MM.1S (cell line): Measurements from ENCODE around the gene SRPK2.

Experiments used
- DNase-seq: peaks from one replicate; pipeline ENCODE4 v3.0.0-alpha.2; 2015
- H2AFZ ChIP-seq: fragments of 300-600 bp; sonication (generic); 2 replicates; pipeline ENCODE4 v1.6.0; 2016; ENCODE audit warnings: antibody characterized with exemption, low read length
- H3F3A ChIP-seq: fragments of 300-600 bp; sonication (generic); 2 replicates; pipeline ENCODE4 v1.6.1; 2016; ENCODE audit warnings: mild to moderate bottlenecking, antibody characterized with exemption, low read length, moderate library complexity, mixed read lengths; ENCODE audit not compliant: insufficient read depth
- H3K27ac ChIP-seq: fragments of 300-600 bp; sonication (generic); 2 replicates; pipeline ENCODE4 v1.5.1; 2016; ENCODE audit warnings: mild to moderate bottlenecking, low read length
- H3K27me3 ChIP-seq: fragments of 300-600 bp; sonication (generic); replicated peaks from 2 replicates; pipeline ENCODE4 v1.6.0; 2016; ENCODE audit warnings: low read length; ENCODE audit not compliant: insufficient read depth
- H3K36me3 ChIP-seq: fragments of 300-600 bp; sonication (generic); replicated peaks from 2 replicates; pipeline ENCODE4 v1.6.1; 2016; ENCODE audit warnings: mild to moderate bottlenecking, low read length, mixed read lengths; ENCODE audit not compliant: insufficient read depth
- H3K4me1 ChIP-seq: fragments of 300-600 bp; sonication (generic); 2 replicates; pipeline ENCODE4 v1.6.1; 2016; ENCODE audit warnings: low read length, mixed read lengths
- H3K4me2 ChIP-seq: fragments of 300-600 bp; sonication (generic); 2 replicates; pipeline ENCODE4 v1.6.0; 2016; ENCODE audit warnings: low read depth, low read length
- H3K4me3 ChIP-seq: fragments of 300-600 bp; sonication (generic); 2 replicates; pipeline ENCODE4 v1.5.1; 2016; ENCODE audit warnings: low read length, mixed read lengths
- H3K79me2 ChIP-seq: fragments of 300-600 bp; sonication (generic); 2 replicates; pipeline ENCODE4 v1.6.1; 2016; ENCODE audit warnings: mixed run types, low read length, mixed read lengths
- H3K9ac ChIP-seq: fragments of 300-600 bp; sonication (generic); 2 replicates; pipeline ENCODE4 v1.6.1; 2016; ENCODE audit warnings: low read length, mixed read lengths
- H3K9me2 ChIP-seq: fragments of 300-600 bp; sonication (generic); replicated peaks from 2 replicates; pipeline ENCODE4 v1.6.1; 2016; ENCODE audit warnings: mild to moderate bottlenecking, low read length, mixed read lengths; ENCODE audit not compliant: insufficient read depth
- H3K9me3 ChIP-seq: fragments of 300-600 bp; sonication (generic); replicated peaks from 2 replicates; pipeline ENCODE4 v1.6.1; 2016; ENCODE audit warnings: mild to moderate bottlenecking, low read length, mixed read lengths; ENCODE audit not compliant: insufficient read depth
- H4K20me1 ChIP-seq: fragments of 300-600 bp; sonication (generic); 2 replicates; pipeline ENCODE4 v1.6.1; 2016; ENCODE audit warnings: mild to moderate bottlenecking, low read length, moderate library complexity, mixed read lengths; ENCODE audit not compliant: insufficient read depth
- CTCF ChIP-seq: fragments of 300-600 bp; sonication (generic); IDR thresholded peaks from 2 replicates; pipeline ENCODE4 v1.5.1; 2016; ENCODE audit warnings: antibody characterized with exemption, low read length, mixed read lengths
- EZH2 ChIP-seq: fragments of 300-600 bp; sonication (generic); optimal IDR thresholded peaks from 2 replicates; pipeline ENCODE3; 2017; ENCODE audit warnings: low read depth, mild to moderate bottlenecking, antibody characterized with exemption, low read length, mixed read lengths
- EZH2phosphoT487 ChIP-seq: fragments of 300-600 bp; sonication (generic); IDR thresholded peaks from 2 replicates; pipeline ENCODE4 v1.6.1; 2018; ENCODE audit warnings: antibody characterized with exemption, low read length

Gene SRPK2

GRCh38 chr7:105212212-105212611, 176.5 kb downstream of the SRPK2 start:
- no peak overlapping the region for H2AFZ ChIP-seq
- no peaks in the 10 kb centered on the region for H3K9me2 ChIP-seq
- no peak overlapping the region for H3K9ac ChIP-seq
- H4K20me1 ChIP-seq: peaks cover 13% of the 10 kb centered on the region
- peaks cover 98% of the 10 kb centered on the region for H3K79me2 ChIP-seq
- no peak overlapping the region for H3K27ac ChIP-seq
- TF ChIP-seq EZH2 (no peak), CTCF (no peak), EZH2phosphoT487 (no peak)
- peaks cover 24% of the 10 kb centered on the region for H3K4me1 ChIP-seq
- H3K36me3 ChIP-seq: no peaks in the 10 kb centered on the region
- no peak overlapping the region for H3K4me2 ChIP-seq
- H3K9me3 ChIP-seq: no peaks in the 10 kb centered on the region
- DNase-seq: no peak
- H3F3A ChIP-seq: peaks cover 13% of the 10 kb centered on the region
- H3K4me3 ChIP-seq: no peak overlapping the region
- H3K27me3 ChIP-seq: no peaks in the 10 kb centered on the region

GRCh38 chr7:105210721-105211205, 178.0 kb downstream of the SRPK2 start:
- Histone ChIP-seq H3K27ac (peak overlapping the region; percentile 23; the same call in 1 of the 2 replicates), H3K9me2 (no peaks in the 10 kb centered on the region), H4K20me1 (peaks cover 13% of the 10 kb centered on the region), H3K9me3 (no peaks in the 10 kb centered on the region), H3K4me2 (peak overlapping the region; percentile 62), H3K36me3 (no peaks in the 10 kb centered on the region), H2AFZ (no peak overlapping the region), H3K9ac (no peak overlapping the region), H3K27me3 (no peaks in the 10 kb centered on the region), H3F3A (peaks cover 13% of the 10 kb centered on the region), H3K79me2 (peaks cover 98% of the 10 kb centered on the region), H3K4me3 (no peak overlapping the region), H3K4me1 (peaks cover 24% of the 10 kb centered on the region)
- TF ChIP-seq EZH2: no peak
- TF ChIP-seq EZH2phosphoT487: no peak
- TF ChIP-seq CTCF: no peak
- peak; percentile 72 for DNase-seq

GRCh38 chr7:105209870-105210269, 178.9 kb downstream of the SRPK2 start:
- Histone ChIP-seq H3K36me3 (no peaks in the 10 kb centered on the region), H3K4me2 (no peak overlapping the region), H3K27ac (no peak overlapping the region), H3K9me3 (no peaks in the 10 kb centered on the region), H4K20me1 (peaks cover 12% of the 10 kb centered on the region), H2AFZ (no peak overlapping the region), H3K79me2 (peaks cover 98% of the 10 kb centered on the region), H3K9ac (no peak overlapping the region), H3K4me1 (peaks cover 24% of the 10 kb centered on the region), H3F3A (peaks cover 13% of the 10 kb centered on the region), H3K27me3 (no peaks in the 10 kb centered on the region), H3K4me3 (no peak overlapping the region), H3K9me2 (no peaks in the 10 kb centered on the region)
- DNase-seq: no peak
- TF ChIP-seq CTCF (no peak), EZH2 (no peak), EZH2phosphoT487 (no peak)
